ENCODE results near the gene CCNB1.

GRCh38 chr5:69211200-69211599 is 44.2 kb downstream of the CCNB1 start:
- TF ChIP-seq POLR2AphosphoS5 (IDR thresholded peaks at IDR 0.05; ENCODE audit: borderline replicate concordance, low read depth, low read length): no peak
- TF ChIP-seq EZH2 (IDR thresholded peaks at IDR 0.05): no peak
